Caco-2 (cell line): Measurements from ENCODE around the gene TRMT2A. TPM values are rescaled to one million over a fixed set of nuclear protein-coding genes. Genes with fewer than 3 reads are reported as not detected.

ENCODE experiments used
- BruUV-seq: library from RNA; stranded (reverse); fragments of 400-500 nt; replicated peaks from 2 replicates; lab custom pipeline; 2021; lab: Mats Ljungman, UMichigan
- CTCF ChIA-PET: fragments of 300-600 bp; sonication (Branson Sonifier 250); formaldehyde crosslinking; loops from one replicate; lab custom pipeline; 2022; ENCODE audit warnings: antibody characterized with exemption; lab: Charles Lee
- POLR2A ChIA-PET: fragments of 300-600 bp; sonication (Branson Sonifier 250); formaldehyde crosslinking; loops from one replicate; lab custom pipeline; 2022; ENCODE audit warnings: antibody characterized with exemption; lab: Charles Lee
- DNase-seq, 2 experiments: peaks; one replicate each; pipeline versions ENCODE4 v3.0.0 to v3.0.0-alpha.2; 2020 to 2022
- H3K27me3 ChIP-seq: replicated peaks from 2 replicates; pipeline ENCODE4 v1.6.0; 2011; ENCODE audit warnings: low read length; ENCODE audit not compliant: control insufficient read depth, insufficient read depth
- H3K36me3 ChIP-seq: 2 replicates; pipeline ENCODE4 v1.5.1; 2011; ENCODE audit warnings: low read length; ENCODE audit not compliant: control insufficient read depth, insufficient read depth
- H3K4me1 ChIP-seq: fragments of 250-450 bp; sonication (Bioruptor Pico); 2 replicates; pipeline ENCODE4 v1.5.1; 2020; ENCODE audit warnings: mild to moderate bottlenecking
- H3K4me3 ChIP-seq: 2 replicates; pipeline ENCODE4 v1.5.1; 2011; ENCODE audit warnings: low read depth, mild to moderate bottlenecking, control low read depth, low read length
- H3K9me3 ChIP-seq: fragments of 250-450 bp; sonication (Bioruptor Pico); 2 replicates; pipeline ENCODE4 v1.5.1; 2020; ENCODE audit warnings: mild to moderate bottlenecking, moderate library complexity
- H3K27ac Mint-ChIP-seq: one replicate; pipeline ENCODE4 v1.8.0; 2022; ENCODE audit warnings: mixed read lengths; ENCODE audit not compliant: unreplicated experiment
- H3K27me3 Mint-ChIP-seq: one replicate; pipeline ENCODE4 v1.8.0; 2022; ENCODE audit warnings: mixed read lengths; ENCODE audit not compliant: insufficient read depth, unreplicated experiment
- H3K36me3 Mint-ChIP-seq: one replicate; pipeline ENCODE4 v1.8.0; 2022; ENCODE audit warnings: mild to moderate bottlenecking, mixed read lengths; ENCODE audit not compliant: insufficient read depth, unreplicated experiment
- H3K4me1 Mint-ChIP-seq: one replicate; pipeline ENCODE4 v1.8.0; 2022; ENCODE audit warnings: low read depth, mixed read lengths; ENCODE audit not compliant: unreplicated experiment
- H3K4me3 Mint-ChIP-seq: one replicate; pipeline ENCODE4 v1.8.0; 2022; ENCODE audit warnings: mild to moderate bottlenecking, moderate library complexity, mixed read lengths; ENCODE audit not compliant: unreplicated experiment
- H3K9me3 Mint-ChIP-seq: one replicate; pipeline ENCODE4 v1.8.0; 2022; ENCODE audit warnings: mixed read lengths; ENCODE audit not compliant: unreplicated experiment
- intact Hi-C: fragments of 100-400 bp; cut with micrococcal nuclease; formaldehyde crosslinking; loops from one replicate; pipeline ENCODE4 v1.10.0; 2022; ENCODE audit not compliant: unreplicated experiment
- total RNA-seq: library from RNA; stranded (reverse); gene quantifications from 2 replicates; pipeline ENCODE4 v1.2.3, GENCODE V29; 2022
- TF ChIP-seq, protein P1 (sequence below), 2 experiments: fragments of 200-600 bp in 1 of 2; IDR thresholded peaks; 1 replicate in 1 of 2; 2 replicates in 1 of 2; pipeline versions ENCODE4 v1.5.1 to v1.8.0; 2011 to 2022; ENCODE audit warnings: antibody characterized with exemption in 1 of 2, control low read depth in 1 of 2, inconsistent platforms in 1 of 2, low read depth in 1 of 2, low read length in 1 of 2, mild to moderate bottlenecking in 1 of 2, moderate library complexity in 1 of 2; ENCODE audit not compliant: insufficient read depth in 1 of 2, severe bottlenecking in 1 of 2, unreplicated experiment in 1 of 2

TRMT2A gene
- total RNA-seq, 1 experiment from 2014 or later: 41.1 TPM

DNA sequence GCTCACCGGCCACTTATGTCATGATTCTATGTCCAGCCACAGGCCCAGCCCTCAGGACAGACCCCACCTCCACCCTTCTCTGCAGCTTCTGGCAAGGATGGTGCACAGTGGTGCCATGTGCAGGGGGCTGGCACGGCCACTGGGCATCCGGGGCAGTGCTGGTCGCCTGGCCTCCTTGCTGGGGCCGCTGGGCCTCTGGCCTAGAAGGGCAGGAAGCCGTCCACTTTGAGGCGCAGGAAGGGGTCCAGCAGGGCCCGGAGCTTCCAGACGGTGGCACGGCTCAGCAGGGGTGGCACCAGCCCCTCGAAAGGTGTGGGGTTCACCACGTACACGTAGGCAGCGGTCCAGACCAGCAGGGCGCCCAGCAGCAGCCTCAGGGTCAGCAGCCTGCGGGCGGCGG lies 31.4 kb upstream of the TRMT2A start:
- intact Hi-C loops: no loop called here
- Mint-ChIP-seq H3K4me1 (no peaks in the 10 kb centered on the region), H3K27ac (no peak overlapping the region), H3K27me3 (no peaks in the 10 kb centered on the region), H3K4me3 (no peak overlapping the region), H3K36me3 (no peaks in the 10 kb centered on the region), H3K9me3 (no peaks in the 10 kb centered on the region)
- TF ChIP-seq, protein P1, sequence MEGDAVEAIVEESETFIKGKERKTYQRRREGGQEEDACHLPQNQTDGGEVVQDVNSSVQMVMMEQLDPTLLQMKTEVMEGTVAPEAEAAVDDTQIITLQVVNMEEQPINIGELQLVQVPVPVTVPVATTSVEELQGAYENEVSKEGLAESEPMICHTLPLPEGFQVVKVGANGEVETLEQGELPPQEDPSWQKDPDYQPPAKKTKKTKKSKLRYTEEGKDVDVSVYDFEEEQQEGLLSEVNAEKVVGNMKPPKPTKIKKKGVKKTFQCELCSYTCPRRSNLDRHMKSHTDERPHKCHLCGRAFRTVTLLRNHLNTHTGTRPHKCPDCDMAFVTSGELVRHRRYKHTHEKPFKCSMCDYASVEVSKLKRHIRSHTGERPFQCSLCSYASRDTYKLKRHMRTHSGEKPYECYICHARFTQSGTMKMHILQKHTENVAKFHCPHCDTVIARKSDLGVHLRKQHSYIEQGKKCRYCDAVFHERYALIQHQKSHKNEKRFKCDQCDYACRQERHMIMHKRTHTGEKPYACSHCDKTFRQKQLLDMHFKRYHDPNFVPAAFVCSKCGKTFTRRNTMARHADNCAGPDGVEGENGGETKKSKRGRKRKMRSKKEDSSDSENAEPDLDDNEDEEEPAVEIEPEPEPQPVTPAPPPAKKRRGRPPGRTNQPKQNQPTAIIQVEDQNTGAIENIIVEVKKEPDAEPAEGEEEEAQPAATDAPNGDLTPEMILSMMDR (IDR thresholded peaks at IDR 0.05; ENCODE audit: insufficient read depth in 1 of 2, low read depth in 1 of 2, low read length in 1 of 2, severe bottlenecking in 1 of 2, unreplicated experiment in 1 of 2): no peak
- H3K9me3 ChIP-seq: no peaks in the 10 kb centered on the region
- no peaks in the 10 kb centered on the region for H3K27me3 ChIP-seq
- no TSS peak for BruUV-seq
- ChIA-PET CTCF (no interaction called here), POLR2A (no interaction called here)
- no peak for DNase-seq
- no peaks in the 10 kb centered on the region for H3K4me1 ChIP-seq
- no peak overlapping the region for H3K4me3 ChIP-seq
- H3K36me3 ChIP-seq: no peaks in the 10 kb centered on the region

DNA sequence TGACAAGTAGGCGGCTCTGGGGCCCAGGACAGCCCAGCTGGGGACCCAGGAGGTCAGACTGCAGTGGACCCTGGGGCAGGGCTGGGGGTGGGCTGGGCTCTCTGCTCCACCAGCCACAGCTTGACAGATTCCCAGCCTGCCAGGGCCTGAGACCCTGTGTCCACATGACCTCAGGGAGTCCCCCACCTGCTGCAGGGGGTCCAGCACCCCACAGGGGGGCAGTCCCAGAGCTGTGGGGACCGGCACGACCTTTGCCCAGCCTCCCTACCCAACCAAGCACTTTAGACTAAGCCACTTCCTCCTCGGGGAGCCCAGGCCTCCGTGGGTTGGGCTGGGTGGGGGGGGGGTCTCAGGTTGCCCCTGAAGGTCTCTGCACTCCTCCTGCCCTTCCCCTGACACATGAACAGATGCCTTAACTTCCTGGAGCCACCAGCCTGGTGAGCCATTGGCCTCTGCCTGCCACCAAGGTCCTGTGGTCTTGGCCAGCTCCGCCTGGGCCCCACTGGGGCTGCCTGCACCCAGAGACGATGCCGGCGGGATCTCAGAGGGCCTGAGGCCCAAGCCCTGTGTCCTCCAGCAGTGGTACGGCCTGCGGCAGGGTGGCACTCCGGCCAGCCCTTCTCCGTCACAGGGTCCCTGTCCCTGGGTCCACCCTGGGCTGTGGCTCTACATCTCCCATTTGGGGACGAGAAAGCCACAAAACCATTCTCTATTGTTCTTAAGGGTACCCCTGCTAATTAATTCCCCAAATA lies 30.4 kb upstream of the TRMT2A start:
- Histone ChIP-seq H3K4me3 (no peak overlapping the region), H3K4me1 (no peaks in the 10 kb centered on the region), H3K36me3 (no peaks in the 10 kb centered on the region), H3K27me3 (no peaks in the 10 kb centered on the region), H3K9me3 (no peaks in the 10 kb centered on the region)
- ChIA-PET POLR2A (no interaction called here), CTCF (interaction anchor here (0.6 kb wide), 1 partner anchor 198 kb away, joined by 3 read pairs; no protein-coding TSS in a partner anchor)
- intact Hi-C loops: no loop called here
- no peak overlapping the region for H3K4me3 Mint-ChIP-seq
- no peak for DNase-seq
- BruUV-seq: no TSS peak
- H3K36me3 Mint-ChIP-seq: no peaks in the 10 kb centered on the region
- H3K27ac Mint-ChIP-seq: no peak overlapping the region
- TF ChIP-seq, protein P1 (IDR thresholded peaks at IDR 0.05; ENCODE audit: insufficient read depth in 1 of 2, low read depth in 1 of 2, low read length in 1 of 2, severe bottlenecking in 1 of 2, unreplicated experiment in 1 of 2): no peak
- no peaks in the 10 kb centered on the region for H3K27me3 Mint-ChIP-seq
- H3K4me1 Mint-ChIP-seq: no peaks in the 10 kb centered on the region
- no peaks in the 10 kb centered on the region for H3K9me3 Mint-ChIP-seq

DNA sequence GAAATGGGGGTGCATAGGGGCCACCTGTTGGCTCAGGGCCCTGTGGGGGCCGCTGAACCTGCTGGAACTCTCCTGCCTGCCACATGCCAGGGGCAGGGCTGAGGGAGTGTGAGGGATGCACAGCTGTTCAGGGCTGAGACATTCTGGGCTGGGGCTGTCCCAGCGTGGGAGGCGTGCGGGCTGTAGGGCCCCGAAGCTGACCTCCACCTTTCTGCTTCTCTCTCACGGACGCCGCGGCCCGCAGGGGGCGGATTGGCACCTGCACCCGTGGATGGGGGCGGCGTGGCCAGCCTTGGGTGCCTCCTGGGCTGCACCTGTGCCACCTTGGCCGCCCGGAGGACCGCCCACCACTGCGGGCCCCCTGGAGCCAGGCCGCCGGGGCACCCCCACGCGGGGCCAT lies 29.8 kb upstream of the TRMT2A start:
- Histone ChIP-seq H3K9me3 (no peaks in the 10 kb centered on the region), H3K27me3 (no peaks in the 10 kb centered on the region), H3K36me3 (no peaks in the 10 kb centered on the region), H3K4me3 (no peak overlapping the region), H3K4me1 (no peaks in the 10 kb centered on the region)
- H3K4me3 Mint-ChIP-seq: no peak overlapping the region
- TF ChIP-seq, protein P1 (IDR thresholded peaks at IDR 0.05; ENCODE audit: insufficient read depth in 1 of 2, low read depth in 1 of 2, low read length in 1 of 2, severe bottlenecking in 1 of 2, unreplicated experiment in 1 of 2): no peak
- H3K36me3 Mint-ChIP-seq: no peaks in the 10 kb centered on the region
- no peaks in the 10 kb centered on the region for H3K27me3 Mint-ChIP-seq
- H3K27ac Mint-ChIP-seq: no peak overlapping the region
- H3K4me1 Mint-ChIP-seq: no peaks in the 10 kb centered on the region
- intact Hi-C loops: no loop called here
- no peaks in the 10 kb centered on the region for H3K9me3 Mint-ChIP-seq
- no peak for DNase-seq
- POLR2A ChIA-PET: no interaction called here
- BruUV-seq: no TSS peak
- CTCF ChIA-PET: no interaction called here
